Gastrocnemius medialis (tissue), 4 donors: ENCODE results near the gene BCAN.

Experiments
- CTCF ChIP-seq, 5 experiments: fragments of 450-650 bp in 3 of 5; fragments of 200-600 bp in 2 of 5; sonication (generic) in 2 of 5; IDR thresholded peaks in 4 of 5; conservative IDR thresholded peaks in 1 of 5; 1 replicate in 4 of 5; 2 replicates in 1 of 5; pipeline ENCODE4 v1.5.1; 2016 to 2019; ENCODE audit warnings: antibody characterized with exemption in 5 of 5, mild to moderate bottlenecking in 3 of 5, moderate library complexity in 3 of 5
- POLR2A ChIP-seq, 2 donors: fragments of 450-650 bp; IDR thresholded peaks; one replicate each; pipeline ENCODE4 v1.6.1; 2017; ENCODE audit warnings: antibody characterized with exemption in 2 of 2, mild to moderate bottlenecking in 2 of 2, moderate library complexity in 2 of 2

GRCh38 chr1:156642265-156643048 lies 540 bp downstream of the BCAN start:
- TF ChIP-seq CTCF (IDR thresholded peaks at IDR 0.05 in 4 of 5, conservative IDR thresholded peaks at IDR 0.05 in 1 of 5) (no peak), POLR2A (IDR thresholded peaks at IDR 0.05) (no peak)
